Suppressor macrophage (primary cell): ENCODE results near the gene TRAPPC2B.

ENCODE experiments used
- DNase-seq, 4 experiments: peaks; one replicate each; pipeline ENCODE4 v3.0.0-alpha.2; 2020 to 2022
- total RNA-seq, 17 experiments: gene quantifications; one replicate each; lab custom pipeline; 2026; ENCODE audit warnings: mixed read lengths in 6 of 17, inconsistent platforms in 3 of 17; lab: John Stamatoyannopoulos, UW

The TRAPPC2B gene
- total RNA-seq = 1.2 to 4.6 (median 3.2) reads per million in 17 experiments

DNA sequence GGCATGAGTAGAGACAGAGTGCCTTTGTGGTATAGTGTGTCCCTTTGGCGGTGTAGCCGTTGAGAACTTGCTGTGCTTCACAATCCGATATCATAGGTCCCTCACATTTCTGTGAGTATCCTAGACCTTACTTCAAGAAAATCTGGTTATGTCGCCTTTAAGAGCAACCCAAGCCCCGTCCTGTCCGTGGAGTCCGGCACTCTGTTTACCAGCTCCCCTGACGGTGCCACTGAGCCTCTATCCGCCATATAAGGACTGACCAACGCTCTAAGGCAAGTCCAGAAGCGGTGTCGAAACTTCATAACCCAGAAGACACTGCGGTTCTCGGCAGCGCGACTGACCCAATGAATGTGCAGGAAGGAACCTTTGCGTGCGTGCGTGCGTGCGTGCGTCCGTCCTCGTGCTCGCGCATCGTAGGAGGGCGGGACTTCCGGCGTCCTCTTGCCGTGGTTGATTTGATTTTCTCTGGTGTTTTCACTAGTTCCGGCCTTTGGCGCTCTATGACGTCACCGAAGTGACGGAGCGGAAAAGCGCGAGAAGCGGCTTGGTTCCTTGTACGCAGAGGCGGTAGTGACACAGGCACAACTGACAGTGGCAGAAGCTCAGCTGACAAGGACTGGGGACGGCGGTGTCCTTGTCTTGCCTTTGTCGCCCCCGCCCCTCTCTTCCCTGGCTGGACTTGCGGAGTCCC, at the start of gene TRAPPC2B, which contains the start of gene ZNF547:
Gene TRAPPC2B (plus strand): TSS at position 555 of the 691 bp plus-strand sequence. CDS start 1,283 bp downstream, outside the sequence.
Gene ZNF547 (plus strand): TSS at position 555 of the 691 bp plus-strand sequence. CDS start 5,005 bp downstream, outside the sequence.
- DNase-seq = peak; percentile 99 to 100 (median 100)

DNA sequence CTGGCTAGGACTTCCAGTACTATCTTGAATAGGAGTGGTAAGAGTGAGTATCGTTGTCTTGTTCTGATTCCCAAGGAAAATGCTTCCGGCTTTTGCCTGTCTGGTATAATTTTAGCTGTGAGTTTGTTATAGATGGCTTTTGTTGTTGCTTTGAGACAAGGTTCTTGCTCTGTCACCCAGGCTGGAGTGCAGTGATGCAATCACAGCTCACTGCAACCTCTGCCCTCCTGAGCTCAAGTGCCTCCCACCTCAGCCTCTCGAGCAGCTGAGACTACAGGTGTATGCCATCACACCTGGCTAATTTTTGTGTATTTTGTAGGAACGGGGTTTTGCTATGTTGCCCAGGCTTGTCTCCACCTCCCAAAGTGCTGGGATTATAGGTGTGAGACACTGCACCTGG, 49.2 kb upstream of the TRAPPC2B start:
- DNase-seq = no peak

DNA sequence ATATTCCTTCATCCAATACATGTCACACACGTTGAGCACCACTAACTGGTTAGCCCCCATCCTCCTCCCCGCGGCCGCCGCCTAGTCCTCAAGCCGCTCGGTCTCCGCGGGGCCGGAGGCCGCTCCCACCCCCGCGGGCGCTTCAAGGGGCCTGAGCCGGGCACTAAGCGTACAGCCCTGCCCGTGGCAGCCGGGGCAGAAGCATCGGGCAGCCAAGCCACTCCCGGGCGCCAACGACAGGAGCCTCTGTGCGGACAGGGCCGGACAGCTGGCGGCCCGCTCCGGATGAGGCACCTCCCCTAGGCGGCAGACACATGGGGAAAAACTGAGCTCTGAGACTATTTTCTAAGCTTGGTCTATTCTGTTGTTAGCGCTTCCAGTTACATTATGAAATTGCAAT, 45.8 kb upstream of the TRAPPC2B start:
- no peak for DNase-seq

DNA sequence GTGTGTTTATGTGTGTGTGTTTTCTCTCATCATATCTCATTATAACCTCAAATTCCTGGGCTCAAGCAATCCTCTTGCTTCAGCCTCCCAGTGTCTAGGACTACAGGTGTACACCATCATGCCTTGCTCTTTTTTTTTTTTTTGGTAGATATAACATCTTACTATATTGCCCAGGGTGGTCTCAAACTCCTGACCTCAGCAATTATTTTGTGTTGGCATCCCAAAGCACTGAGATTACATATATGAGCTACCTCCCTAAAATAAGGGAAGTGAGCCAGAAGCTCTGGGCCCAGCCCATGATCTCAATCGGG, 43.5 kb upstream of the TRAPPC2B start:
- DNase-seq = no peak

DNA sequence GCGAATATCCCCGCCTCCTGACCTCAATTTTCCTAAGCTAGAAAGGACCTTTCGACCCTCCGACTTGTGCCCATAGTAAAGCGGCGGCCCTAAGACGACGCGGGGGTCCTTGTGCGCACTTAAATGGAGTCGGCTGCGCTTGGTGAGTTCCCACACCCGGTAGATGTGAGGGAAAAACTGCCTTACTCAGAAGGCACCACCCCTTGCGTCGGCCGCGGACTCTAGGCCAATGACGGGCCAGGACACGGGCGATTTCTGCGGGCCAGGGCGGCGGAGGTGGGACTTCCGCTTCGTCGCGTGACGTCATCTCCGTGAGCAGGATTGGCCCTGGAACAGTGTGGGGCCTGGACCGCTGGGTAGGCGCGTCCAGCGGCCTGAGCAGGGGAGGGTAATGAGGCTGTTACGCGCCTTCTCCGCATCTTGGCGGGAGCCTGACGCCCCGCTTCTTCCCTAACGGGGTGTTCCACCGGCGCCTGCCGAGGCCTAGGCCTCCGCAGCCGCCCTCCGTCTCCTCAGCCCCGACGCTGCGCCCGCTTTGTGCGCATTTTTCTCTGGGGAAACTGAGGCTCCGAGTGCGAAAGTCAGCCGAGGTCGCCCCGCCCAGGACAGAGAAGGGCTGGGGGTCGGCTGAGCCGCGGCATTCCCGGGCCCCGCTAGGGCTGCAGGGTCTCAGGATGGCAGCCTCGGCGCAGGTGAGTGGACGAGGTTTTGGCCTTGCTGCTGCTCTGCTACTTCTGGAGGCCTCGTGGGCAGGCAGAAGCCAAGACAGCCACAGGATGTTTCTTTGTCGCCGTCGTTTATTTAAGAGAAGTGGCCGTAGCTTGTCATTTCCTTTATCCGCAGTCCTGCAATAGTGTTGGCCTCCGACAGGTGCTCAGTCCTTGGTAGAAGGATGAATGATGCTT, 42.9 kb upstream of the TRAPPC2B start, which contains the start of gene ZNF543:
Gene ZNF543 (plus strand): TSS at position 293 of the 905 bp plus-strand sequence. CDS start 382 bp downstream, at position 675.
- peak; percentile 97 to 99 (median 98) for DNase-seq

DNA sequence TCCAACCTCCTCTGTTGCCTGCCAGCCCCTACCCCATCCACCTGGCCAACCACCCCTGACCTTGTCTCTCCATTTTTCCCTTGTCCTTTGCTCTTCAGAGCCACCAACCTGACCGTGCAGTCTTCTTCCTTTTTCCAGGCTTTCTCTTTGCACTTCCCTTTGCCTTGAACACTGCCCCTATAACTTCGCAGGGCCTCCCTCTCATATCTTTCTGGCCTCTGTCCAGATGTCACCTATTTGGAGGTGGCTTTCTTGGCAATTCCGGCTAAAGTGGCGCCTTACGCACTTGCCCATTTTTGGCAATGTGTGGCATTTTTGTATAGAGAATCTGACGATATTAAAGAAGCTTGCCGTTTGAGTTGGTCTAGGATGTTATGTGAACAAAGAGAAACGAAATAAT, 42.2 kb upstream of the TRAPPC2B start:
- peak in 1 of 4 experiments; percentile 4 for DNase-seq

DNA sequence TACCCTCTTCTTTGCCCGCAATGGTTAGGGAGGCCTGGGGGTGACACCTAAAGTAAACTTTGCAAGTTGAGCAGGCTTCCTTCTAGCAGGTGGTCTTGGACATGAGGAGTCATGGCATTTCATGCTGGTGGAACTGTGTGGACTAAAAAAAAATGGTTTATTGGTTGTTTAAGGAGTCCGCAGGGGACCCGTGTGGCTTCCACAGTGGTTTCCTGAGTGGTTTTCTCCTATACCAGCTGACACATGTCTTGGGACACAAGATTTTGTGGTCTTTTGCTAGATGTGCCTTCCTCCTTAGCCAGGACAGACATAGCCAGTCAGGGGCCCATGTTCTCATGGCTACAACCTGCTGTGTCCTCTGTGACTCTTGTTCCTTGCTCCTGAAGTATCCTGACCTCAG, 41.6 kb upstream of the TRAPPC2B start:
- no peak for DNase-seq

DNA sequence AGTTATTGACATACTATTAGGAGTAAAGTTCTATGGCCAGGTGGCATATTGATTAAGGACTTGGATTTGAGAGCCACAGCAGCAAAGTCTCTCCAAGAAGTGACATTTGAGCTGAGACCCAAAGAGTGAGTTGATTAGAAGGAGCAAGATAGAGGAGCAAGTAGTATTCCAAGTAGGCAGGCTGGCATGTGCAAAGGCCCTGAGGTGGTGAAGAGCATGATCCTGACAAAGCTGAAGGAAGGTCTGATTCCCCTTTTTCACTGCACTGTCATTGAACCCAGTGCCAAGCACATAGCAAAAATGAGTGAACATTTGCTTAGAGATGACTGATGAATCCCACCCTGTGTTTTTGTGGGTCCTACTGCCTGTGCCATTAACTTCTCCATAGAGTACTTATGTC, 38.4 kb upstream of the TRAPPC2B start:
- DNase-seq = no peak

DNA sequence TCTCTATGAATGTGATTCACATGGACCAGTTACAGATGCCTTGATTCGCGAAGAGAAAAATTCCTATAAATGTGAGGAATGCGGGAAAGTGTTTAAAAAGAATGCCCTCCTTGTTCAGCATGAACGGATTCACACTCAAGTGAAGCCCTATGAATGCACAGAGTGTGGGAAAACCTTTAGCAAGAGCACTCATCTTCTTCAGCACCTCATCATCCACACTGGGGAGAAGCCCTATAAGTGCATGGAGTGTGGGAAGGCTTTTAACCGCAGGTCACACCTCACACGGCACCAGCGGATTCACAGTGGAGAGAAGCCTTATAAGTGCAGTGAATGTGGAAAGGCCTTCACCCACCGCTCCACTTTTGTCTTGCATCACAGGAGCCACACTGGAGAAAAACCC, 35.4 kb upstream of the TRAPPC2B start:
- DNase-seq = no peak

DNA sequence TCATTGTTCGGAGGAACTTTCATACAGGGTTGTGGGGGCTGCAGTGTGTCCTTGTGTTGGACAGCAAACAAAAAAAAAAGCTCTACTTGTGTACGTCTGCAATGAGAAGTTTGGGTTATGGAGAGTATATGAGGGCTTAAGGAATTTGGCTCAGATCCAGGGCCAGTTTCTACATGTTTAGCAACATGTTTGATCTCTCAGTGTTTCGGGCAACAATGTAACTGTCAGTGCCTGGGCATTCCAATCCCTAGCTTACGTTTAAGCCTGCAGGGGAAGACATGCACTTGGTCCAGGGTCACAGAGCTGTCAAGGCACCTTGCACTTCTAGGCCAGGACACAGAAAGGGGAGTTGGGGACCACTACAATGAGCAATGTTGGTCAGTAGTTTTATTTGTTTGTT, 29.2 kb upstream of the TRAPPC2B start:
- no peak for DNase-seq

DNA sequence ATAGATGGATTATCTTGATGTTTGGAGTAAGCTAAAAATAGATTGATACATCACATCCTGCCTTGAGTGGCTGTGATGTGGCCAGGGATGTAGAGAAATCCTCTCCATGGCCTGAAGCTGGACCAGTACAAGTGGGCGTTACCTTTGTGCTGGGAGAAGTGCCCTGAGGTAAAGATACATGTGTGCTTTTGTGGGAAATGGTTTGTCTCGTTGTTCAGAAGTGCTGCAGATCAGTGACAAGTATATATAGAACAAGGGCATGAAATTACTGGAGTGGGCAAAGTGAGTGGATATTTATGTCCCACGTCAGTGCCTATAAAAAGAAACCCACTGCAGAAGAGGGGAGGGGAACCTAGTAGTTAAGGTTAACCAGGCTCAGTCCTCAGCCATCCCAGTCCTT, 24.5 kb upstream of the TRAPPC2B start:
- no peak for DNase-seq

DNA sequence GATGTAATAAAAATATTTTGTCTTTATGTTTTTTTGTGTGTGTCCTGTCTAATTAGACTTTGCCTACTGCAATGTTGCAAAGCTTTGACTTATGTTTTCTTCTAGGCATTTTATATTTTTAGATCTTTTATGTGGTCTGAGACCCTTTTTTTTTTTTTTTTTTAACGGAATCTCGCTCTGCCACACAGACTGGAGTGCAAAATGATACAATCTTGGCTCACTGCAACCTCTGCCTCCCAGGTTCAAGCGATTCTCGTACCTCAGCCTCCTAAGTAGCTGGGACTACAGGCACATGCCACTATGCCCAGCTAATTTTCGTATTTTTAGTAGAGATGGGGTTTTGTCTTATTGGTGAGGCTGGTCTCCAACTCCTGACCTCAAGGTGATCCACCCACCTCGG, 20.8 kb upstream of the TRAPPC2B start:
- no peak for DNase-seq

DNA sequence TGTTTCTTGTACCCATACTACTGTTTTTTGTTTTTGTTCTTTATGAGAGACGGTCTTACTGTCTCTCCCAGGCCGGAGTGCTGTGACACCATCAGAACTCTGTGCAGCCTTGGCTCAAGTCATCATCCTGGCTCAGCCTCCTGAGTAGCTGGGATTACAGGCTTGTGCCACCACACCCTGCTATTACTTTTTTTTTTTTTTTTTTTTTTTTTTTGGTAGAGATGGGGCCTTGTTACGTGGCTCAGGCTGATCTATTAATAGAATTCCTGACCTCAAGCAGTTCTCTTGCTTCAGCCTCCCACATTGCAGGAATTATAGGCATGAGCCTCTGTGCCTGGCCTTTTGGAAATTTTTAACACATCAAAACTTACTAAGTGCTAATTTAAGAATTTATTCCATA, 15.2 kb upstream of the TRAPPC2B start:
- no peak for DNase-seq

DNA sequence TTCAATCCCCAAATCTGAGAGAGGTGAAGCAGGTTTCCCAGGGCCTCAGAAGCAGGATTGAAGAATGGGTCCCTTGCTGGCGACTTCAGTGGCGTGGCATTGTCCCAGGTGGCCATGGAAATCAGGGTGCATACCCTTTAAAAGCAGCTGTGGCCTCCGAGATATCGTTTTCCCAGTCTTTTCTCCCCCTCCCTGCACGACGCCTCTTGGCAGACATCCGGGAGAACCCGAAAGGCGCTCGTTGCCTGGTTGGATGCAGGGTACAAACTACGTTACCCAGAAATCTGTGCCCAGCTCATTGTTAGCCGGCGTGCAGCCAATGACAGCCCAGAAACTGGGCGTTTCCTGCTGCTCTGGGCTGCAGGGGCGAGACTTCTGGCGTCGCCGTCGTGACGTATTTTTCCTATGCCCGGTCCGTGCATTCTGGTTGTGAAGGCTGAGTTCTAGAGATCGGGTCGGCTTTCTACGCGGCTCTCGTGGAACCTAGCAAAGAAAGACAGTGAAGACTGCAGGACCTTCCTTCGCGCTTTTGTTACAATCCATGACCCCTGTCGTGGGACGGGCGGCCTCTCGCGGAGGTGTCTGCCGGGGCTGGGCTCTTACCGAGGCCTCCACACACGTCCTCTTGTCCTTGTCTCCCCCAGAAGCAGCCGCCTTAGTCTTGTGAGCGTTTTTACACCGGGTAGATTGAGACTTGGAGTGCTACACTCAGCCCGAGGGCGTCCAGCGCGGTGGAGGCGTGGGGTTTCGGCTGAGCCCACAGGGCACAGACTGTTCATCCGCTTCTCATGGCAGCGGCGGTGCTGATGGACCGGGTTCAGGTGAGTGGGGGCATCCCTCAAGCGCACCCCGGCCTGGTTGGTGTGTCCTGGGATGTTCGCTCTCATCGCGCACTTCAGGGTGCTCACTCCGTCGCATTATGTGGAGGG, 12.2 kb upstream of the TRAPPC2B start, which contains the start of gene ZNF304:
Gene ZNF304 (plus strand): TSS at position 395 of the 929 bp plus-strand sequence. CDS start 394 bp downstream, at position 789.
- peak; percentile 93 to 95 (median 94) for DNase-seq

DNA sequence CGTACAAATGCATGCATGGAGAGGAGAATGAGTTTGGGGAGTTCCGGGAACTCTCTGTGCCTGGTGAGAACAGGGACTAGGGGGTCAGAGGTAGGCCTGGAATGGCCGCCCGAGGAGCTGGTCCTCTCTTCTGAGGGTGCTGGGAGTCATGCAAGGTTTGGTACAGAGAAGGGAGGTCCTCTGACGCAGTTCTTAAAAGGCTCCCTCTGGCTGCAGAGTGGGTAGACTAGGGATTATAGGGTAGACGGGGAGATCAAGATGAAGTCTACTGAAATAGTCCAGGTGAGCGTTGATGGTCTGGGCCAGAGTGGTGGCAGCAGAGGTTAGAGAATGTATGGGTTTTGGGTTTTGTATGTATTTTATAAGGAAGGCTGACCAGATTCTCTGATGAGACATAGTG, 11.5 kb upstream of the TRAPPC2B start:
- DNase-seq = no peak

DNA sequence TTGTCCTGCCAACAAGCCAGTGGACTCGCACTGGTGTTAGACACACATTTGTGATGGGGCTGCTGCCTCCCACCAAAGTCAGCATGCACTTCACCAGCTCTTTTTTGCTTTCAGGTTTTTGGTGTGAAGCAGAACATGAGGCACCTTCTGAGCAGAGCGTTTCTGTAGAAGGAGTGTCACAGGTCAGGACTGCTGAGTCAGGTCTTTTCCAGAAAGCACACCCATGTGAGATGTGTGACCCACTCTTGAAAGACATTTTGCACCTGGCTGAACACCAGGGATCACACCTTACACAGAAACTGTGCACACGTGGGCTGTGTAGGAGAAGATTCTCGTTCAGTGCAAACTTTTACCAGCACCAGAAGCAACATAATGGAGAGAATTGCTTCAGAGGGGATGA, 7.4 kb upstream of the TRAPPC2B start:
- no peak for DNase-seq

DNA sequence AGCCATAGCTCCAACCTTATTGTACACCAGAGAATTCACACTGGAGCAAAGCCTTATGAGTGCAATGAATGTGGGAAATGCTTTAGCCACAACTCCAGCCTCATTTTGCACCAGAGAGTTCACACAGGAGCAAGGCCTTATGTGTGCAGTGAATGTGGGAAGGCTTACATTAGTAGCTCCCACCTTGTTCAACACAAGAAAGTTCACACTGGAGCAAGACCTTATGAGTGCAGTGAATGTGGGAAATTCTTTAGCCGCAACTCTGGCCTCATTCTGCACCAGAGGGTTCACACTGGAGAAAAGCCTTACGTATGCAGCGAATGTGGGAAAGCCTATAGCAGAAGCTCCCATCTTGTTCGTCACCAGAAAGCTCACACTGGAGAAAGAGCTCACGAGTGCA, 5.9 kb upstream of the TRAPPC2B start:
- no peak for DNase-seq

DNA sequence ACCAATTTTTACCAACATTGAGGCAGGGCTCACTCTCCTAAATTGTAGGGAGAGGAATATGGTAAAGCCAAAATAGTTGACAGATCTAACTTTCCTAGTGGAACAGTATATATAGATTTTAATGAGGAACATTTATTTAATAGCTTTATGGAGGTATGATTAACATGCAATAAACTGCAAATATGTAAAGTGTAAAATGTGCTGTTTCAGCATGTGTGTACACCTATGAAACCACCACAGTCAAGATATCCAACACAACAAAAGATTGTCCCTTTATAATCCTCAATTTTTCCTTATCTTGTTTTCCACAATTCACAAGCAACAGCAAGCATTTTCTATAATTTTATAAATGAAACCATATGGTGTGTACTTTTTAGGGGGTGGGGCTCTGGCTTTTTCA, 4.1 kb upstream of the TRAPPC2B start:
- DNase-seq = no peak

DNA sequence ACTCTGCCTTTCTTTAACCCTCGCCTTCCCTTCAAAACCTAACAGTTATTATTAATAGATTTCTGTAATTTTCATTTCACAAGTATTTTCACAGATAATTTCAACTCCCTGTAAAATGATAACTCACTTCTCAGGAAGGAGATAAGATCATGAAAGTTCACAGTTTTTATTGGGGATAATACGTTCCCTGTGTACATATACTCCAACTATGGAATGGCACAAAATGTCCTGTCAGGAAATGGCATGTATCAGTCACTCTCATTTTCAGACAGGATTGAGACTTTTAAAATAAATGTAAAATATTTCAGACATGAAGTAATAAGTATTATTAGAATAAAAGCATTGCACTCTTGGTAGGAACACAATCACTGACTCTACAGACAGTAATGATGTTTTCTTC, 932 bp upstream of the TRAPPC2B start:
- no peak for DNase-seq

DNA sequence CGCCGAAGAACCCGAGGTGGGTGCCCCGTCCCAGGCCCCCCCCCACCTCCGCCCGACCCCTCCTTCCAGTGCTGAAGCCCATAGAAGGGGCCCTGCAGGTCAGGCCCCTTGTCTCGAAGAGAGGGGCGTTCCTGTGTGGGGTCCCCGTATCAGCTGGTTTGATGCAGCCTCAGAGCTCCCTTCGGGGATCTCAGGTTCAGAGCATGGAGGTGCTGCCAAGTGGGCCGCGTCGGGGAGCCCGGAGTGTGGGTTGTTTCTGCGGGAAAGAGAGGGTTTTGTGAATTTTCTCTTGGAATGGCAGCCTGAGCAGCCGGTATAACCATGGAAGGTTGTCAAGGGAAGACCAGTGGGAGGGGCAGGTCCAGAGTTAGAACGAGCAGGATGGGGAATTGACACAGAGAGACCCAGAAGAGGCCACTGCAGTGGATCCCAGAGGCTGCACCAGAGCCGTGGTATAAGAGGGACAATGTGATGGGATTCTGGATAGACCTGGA, 384 bp downstream of the TRAPPC2B start:
- peak; percentile 4 to 23 (median 9) for DNase-seq

DNA sequence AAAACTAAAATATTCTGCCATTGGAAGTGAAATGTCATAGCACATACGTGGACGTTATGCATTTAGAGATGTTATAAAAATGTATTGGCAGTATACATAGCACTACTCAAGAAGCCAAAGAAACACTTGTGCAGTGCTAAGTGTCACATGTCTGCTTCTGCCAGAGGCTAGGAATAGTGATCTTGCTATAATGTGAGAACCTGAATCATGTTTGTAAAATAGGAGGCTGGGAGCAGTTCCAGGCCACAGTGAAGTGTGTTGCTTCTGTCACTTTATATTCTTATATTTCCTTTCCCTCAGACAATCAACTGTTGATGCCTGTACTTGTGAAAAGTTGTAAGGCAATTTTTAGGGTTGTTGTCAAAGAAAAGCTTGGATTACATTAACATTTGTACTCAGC, 3.4 kb downstream of the TRAPPC2B start:
- DNase-seq = no peak

DNA sequence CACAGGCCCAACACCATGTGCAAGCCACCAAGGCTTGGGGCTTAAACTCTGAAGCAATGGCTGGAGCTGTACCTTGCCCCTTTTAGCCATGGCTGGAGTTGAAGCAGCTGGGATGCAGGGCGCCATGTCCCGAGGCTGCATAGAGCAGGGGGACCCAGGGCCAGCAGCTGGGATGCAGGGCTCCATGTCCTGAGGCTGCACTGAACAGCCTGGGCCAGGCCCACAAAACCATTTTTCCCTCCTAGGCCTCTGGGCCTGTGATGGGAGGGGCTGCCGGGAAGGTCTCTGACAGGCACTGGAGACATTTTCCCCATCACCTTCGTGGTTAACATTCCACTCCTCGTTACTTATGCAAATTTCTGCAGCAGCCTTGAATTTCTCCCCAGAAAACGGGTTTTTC, 10.8 kb downstream of the TRAPPC2B start:
- DNase-seq = no peak
